Liver (tissue), 9 donors: ENCODE data around the gene WDR86. TPM values are rescaled to one million over a fixed set of nuclear protein-coding genes. Genes with fewer than 3 reads are reported as not detected.

ENCODE experiments used
- DNase-seq: peaks from one replicate; pipeline ENCODE4 v3.0.0-alpha.2; 2017; ENCODE audit warnings: low spot score
- H3K27ac ChIP-seq, 2 donors: one replicate each; pipeline ENCODE4 v1.7.0; 2013; ENCODE audit warnings: inconsistent platforms in 2 of 2, low read length in 2 of 2, control low read depth in 1 of 2, low read depth in 1 of 2, mild to moderate bottlenecking in 1 of 2
- H3K27me3 ChIP-seq, 4 donors: one replicate each; pipeline versions ENCODE4 v1.6.1 to v1.7.0; 2013; ENCODE audit warnings: low read length in 3 of 4, inconsistent platforms in 1 of 4, mild to moderate bottlenecking in 1 of 4, moderate library complexity in 1 of 4; ENCODE audit not compliant: control insufficient read depth in 4 of 4, insufficient read depth in 4 of 4
- H3K36me3 ChIP-seq, 4 donors: one replicate each; pipeline versions ENCODE4 v1.6.1 to v1.7.0; 2013; ENCODE audit warnings: low read length in 3 of 4, mild to moderate bottlenecking in 3 of 4, low read depth in 1 of 4, moderate library complexity in 1 of 4; ENCODE audit not compliant: control insufficient read depth in 4 of 4, insufficient read depth in 3 of 4
- H3K4me1 ChIP-seq, 4 donors: one replicate each; pipeline versions ENCODE4 v1.6.1 to v1.7.0; 2013; ENCODE audit warnings: low read length in 3 of 4, mild to moderate bottlenecking in 3 of 4, moderate library complexity in 1 of 4; ENCODE audit not compliant: control insufficient read depth in 4 of 4, insufficient read depth in 4 of 4
- H3K4me3 ChIP-seq, 3 donors: one replicate each; pipeline versions ENCODE4 v1.6.1 to v1.7.0; 2013; ENCODE audit warnings: low read length in 3 of 3, control low read depth in 1 of 3, low read depth in 1 of 3, mild to moderate bottlenecking in 1 of 3
- H3K9ac ChIP-seq, 2 donors: one replicate each; pipeline ENCODE4 v1.7.0; 2013; ENCODE audit warnings: low read length in 2 of 2, mild to moderate bottlenecking in 2 of 2, moderate library complexity in 2 of 2, control low read depth in 1 of 2, low read depth in 1 of 2
- H3K9me3 ChIP-seq, 4 donors: one replicate each; pipeline versions ENCODE4 v1.6.1 to v1.7.0; 2013; ENCODE audit warnings: low read length in 3 of 4; ENCODE audit not compliant: control insufficient read depth in 4 of 4
- EGR1 ChIP-seq, 2 donors: IDR thresholded peaks; 2 replicates each; pipeline ENCODE4 v1.6.1; 2016 to 2018; ENCODE audit warnings: antibody characterized with exemption in 2 of 2, low read depth in 2 of 2
- FOXA2 ChIP-seq: IDR thresholded peaks from 2 replicates; pipeline ENCODE4 v1.6.1; 2016; ENCODE audit warnings: antibody characterized with exemption
- GABPA ChIP-seq, 2 donors: IDR thresholded peaks in 1 of 2; conservative IDR thresholded peaks in 1 of 2; 2 replicates each; pipeline ENCODE4 v1.6.1; 2016; ENCODE audit warnings: antibody characterized with exemption in 2 of 2, mild to moderate bottlenecking in 1 of 2, moderate library complexity in 1 of 2
- HNF4G ChIP-seq: IDR thresholded peaks from 2 replicates; pipeline ENCODE4 v1.6.1; 2016; ENCODE audit warnings: antibody characterized with exemption
- JUND ChIP-seq, 2 donors: IDR thresholded peaks; 2 replicates each; pipeline ENCODE4 v1.6.1; 2016; ENCODE audit warnings: antibody characterized with exemption in 2 of 2
- MAX ChIP-seq: IDR thresholded peaks from 2 replicates; pipeline ENCODE4 v1.6.1; 2016; ENCODE audit warnings: antibody characterized with exemption
- NR2F2 ChIP-seq: IDR thresholded peaks from 2 replicates; pipeline ENCODE4 v1.6.1; 2016; ENCODE audit warnings: antibody characterized with exemption
- RAD21 ChIP-seq, 2 donors: IDR thresholded peaks; 2 replicates each; pipeline ENCODE4 v1.6.1; 2016; ENCODE audit warnings: antibody characterized with exemption in 2 of 2, mild to moderate bottlenecking in 2 of 2
- RXRA ChIP-seq, 2 donors: IDR thresholded peaks; 2 replicates each; pipeline ENCODE4 v1.6.1; 2017 to 2018; ENCODE audit warnings: antibody characterized with exemption in 2 of 2, mild to moderate bottlenecking in 1 of 2
- SP1 ChIP-seq: IDR thresholded peaks from 2 replicates; pipeline ENCODE4 v1.6.1; 2018; ENCODE audit warnings: antibody characterized with exemption, mild to moderate bottlenecking
- TAF1 ChIP-seq: conservative IDR thresholded peaks from 2 replicates; pipeline ENCODE4 v1.6.1; 2016; ENCODE audit warnings: antibody characterized with exemption, mild to moderate bottlenecking
- YY1 ChIP-seq: IDR thresholded peaks from 2 replicates; pipeline ENCODE4 v1.6.1; 2016; ENCODE audit warnings: antibody characterized with exemption, mild to moderate bottlenecking
- WGBS: extraction: QIAGEN DNeasy Blood & Tissue Kit; methylation state at CpG from one replicate; pipeline ENCODE4 v1.1.7; 2013; 5-methylcytosine and 5-hydroxymethylcytosine counted together
- polyA plus RNA-seq, 2 donors: library from polyadenylated mRNA; stranded (reverse) in 1 of 2; unstranded in 1 of 2; fragments of 200-250 nt in 1 of 2; fragments of >200 nt in 1 of 2; fragmentation: Nextera tagmentation in 1 of 2; extraction: Ambion mirVana in 1 of 2; gene quantifications; one replicate each; pipeline versions ENCODE4 v1.2.1 to v1.2.3, GENCODE V29; 2013 to 2015
- total RNA-seq, 2 donors: library from RNA; depleted of rRNA; stranded (reverse); fragments of >200 nt; gene quantifications; one replicate each; pipeline ENCODE4 v1.2.3, GENCODE V29; 2014
- TF ChIP-seq, protein P1 (sequence below): IDR thresholded peaks from 2 replicates; pipeline ENCODE4 v1.6.1; 2016; ENCODE audit warnings: antibody characterized with exemption, mild to moderate bottlenecking
- TF ChIP-seq, protein P2 (sequence below): fragments of 150-350 bp; IDR thresholded peaks from 2 replicates; pipeline ENCODE4 v1.5.1; 2017; ENCODE audit warnings: improper control_type of control experiment, low read depth, low read length; ENCODE audit not compliant: missing input control
- TF ChIP-seq, protein P3 (sequence below): IDR thresholded peaks from 2 replicates; pipeline ENCODE4 v1.6.1; 2016; ENCODE audit warnings: antibody characterized with exemption
- donor health status: healthy.
- donor health status: healthy.
- donor health status: healthy.
- donor health status: healthy.
- donor health status: healthy.

WDR86 gene
- total and polyA plus RNA-seq, 4 donors = 0.35 to 4.9 (median 0.77) TPM

DNA sequence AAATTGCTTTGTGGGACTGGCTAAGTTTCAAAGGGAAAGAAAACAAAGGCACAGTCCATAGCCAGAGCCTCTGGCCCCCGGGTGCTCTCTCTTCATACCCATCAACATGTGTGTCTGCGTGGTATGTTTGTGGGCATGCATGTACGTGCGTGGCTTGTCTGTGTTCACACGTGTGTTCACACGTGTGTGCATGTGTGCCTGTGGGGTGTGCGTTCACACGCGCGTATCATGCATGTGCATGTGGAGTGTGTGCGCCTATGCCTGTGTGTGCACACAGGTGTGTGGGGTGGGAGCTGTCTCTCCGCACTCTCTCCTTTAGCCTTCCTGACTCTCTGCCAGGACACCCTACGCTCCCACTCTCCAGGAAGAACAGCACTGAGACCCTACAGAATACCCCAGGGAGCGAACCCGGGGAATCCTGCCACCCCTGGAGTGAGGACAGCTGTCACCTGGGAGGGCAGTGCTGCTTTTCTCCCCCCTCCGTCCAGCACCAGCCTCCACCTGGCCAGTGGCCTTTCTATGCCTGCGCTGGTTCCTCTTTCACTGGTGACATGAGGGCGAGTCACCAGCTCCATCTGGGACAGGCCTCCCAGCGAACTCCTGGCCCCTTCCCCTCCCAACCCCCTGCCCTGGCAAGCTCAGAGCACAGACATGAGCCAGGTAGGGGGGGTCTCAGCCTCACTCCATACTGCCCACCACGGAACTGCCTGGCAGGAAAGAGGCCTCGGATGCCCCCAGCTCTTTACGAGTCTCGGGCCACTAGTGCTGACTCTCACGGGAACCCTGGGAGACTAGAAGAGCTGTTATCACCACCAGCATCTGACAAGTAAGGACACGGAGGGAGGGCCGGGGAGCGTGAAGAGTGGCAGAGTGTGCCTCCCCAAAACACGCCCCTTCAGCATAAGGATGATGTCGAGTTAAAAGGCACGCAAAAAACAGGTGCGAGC is 16.5 kb downstream of the WDR86 start:
- DNase-seq = no peak
- H3K4me1 ChIP-seq = no peaks in the 10 kb centered on the region
- H3K36me3 ChIP-seq = no peaks in the 10 kb centered on the region
- peaks cover 0 to 2% (median 0%) of the 10 kb centered on the region in 4 donors for H3K27me3 ChIP-seq
- TF ChIP-seq YY1 (no peak), MAX (no peak), SP1 (no peak), RAD21 (IDR thresholded peaks at IDR 0.05) (no peak)
- TF ChIP-seq, protein P1, sequence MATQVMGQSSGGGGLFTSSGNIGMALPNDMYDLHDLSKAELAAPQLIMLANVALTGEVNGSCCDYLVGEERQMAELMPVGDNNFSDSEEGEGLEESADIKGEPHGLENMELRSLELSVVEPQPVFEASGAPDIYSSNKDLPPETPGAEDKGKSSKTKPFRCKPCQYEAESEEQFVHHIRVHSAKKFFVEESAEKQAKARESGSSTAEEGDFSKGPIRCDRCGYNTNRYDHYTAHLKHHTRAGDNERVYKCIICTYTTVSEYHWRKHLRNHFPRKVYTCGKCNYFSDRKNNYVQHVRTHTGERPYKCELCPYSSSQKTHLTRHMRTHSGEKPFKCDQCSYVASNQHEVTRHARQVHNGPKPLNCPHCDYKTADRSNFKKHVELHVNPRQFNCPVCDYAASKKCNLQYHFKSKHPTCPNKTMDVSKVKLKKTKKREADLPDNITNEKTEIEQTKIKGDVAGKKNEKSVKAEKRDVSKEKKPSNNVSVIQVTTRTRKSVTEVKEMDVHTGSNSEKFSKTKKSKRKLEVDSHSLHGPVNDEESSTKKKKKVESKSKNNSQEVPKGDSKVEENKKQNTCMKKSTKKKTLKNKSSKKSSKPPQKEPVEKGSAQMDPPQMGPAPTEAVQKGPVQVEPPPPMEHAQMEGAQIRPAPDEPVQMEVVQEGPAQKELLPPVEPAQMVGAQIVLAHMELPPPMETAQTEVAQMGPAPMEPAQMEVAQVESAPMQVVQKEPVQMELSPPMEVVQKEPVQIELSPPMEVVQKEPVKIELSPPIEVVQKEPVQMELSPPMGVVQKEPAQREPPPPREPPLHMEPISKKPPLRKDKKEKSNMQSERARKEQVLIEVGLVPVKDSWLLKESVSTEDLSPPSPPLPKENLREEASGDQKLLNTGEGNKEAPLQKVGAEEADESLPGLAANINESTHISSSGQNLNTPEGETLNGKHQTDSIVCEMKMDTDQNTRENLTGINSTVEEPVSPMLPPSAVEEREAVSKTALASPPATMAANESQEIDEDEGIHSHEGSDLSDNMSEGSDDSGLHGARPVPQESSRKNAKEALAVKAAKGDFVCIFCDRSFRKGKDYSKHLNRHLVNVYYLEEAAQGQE = no peak
- TF ChIP-seq, protein P2, sequence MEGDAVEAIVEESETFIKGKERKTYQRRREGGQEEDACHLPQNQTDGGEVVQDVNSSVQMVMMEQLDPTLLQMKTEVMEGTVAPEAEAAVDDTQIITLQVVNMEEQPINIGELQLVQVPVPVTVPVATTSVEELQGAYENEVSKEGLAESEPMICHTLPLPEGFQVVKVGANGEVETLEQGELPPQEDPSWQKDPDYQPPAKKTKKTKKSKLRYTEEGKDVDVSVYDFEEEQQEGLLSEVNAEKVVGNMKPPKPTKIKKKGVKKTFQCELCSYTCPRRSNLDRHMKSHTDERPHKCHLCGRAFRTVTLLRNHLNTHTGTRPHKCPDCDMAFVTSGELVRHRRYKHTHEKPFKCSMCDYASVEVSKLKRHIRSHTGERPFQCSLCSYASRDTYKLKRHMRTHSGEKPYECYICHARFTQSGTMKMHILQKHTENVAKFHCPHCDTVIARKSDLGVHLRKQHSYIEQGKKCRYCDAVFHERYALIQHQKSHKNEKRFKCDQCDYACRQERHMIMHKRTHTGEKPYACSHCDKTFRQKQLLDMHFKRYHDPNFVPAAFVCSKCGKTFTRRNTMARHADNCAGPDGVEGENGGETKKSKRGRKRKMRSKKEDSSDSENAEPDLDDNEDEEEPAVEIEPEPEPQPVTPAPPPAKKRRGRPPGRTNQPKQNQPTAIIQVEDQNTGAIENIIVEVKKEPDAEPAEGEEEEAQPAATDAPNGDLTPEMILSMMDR = no peak
- H3K4me3 ChIP-seq = no peak overlapping the region
- H3K9me3 ChIP-seq = no peaks in the 10 kb centered on the region
- 85% methylated on average over 31 of the region's 31 CpGs for WGBS
- no peak overlapping the region for H3K9ac ChIP-seq
- no peak overlapping the region for H3K27ac ChIP-seq

- WGBS = 88% methylated on average over 13 of the region's 13 CpGs
- H3K9ac ChIP-seq = no peak overlapping the region
- TF ChIP-seq NR2F2 (no peak), EGR1 (IDR thresholded peaks at IDR 0.05; ENCODE audit: low read depth in 2 of 2) (no peak), RAD21 (IDR thresholded peaks at IDR 0.05) (no peak), YY1 (no peak), TAF1 (no peak), FOXA2 (no peak), HNF4G (no peak), RXRA (IDR thresholded peaks at IDR 0.05) (no peak), SP1 (no peak), JUND (IDR thresholded peaks at IDR 0.05) (no peak), GABPA (IDR thresholded peaks at IDR 0.05 in 1 of 2, conservative IDR thresholded peaks at IDR 0.05 in 1 of 2) (no peak)
- TF ChIP-seq, protein P3, sequence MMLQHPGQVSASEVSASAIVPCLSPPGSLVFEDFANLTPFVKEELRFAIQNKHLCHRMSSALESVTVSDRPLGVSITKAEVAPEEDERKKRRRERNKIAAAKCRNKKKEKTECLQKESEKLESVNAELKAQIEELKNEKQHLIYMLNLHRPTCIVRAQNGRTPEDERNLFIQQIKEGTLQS = no peak
- no peaks in the 10 kb centered on the region for H3K36me3 ChIP-seq
- no peaks in the 10 kb centered on the region for H3K9me3 ChIP-seq
- DNase-seq = no peak
- H3K27me3 ChIP-seq = peaks cover 0 to 2% (median 0%) of the 10 kb centered on the region in 4 donors
- H3K4me1 ChIP-seq = no peaks in the 10 kb centered on the region
- H3K4me3 ChIP-seq = no peak overlapping the region
- no peak overlapping the region for H3K27ac ChIP-seq
Measured at GRCh38 chr7:151392426-151392825, 17.4 kb downstream of the WDR86 start.
